CD14-positive monocyte (primary cell): Measurements from ENCODE around the gene MRPL36. TPM values are rescaled to one million over a fixed set of nuclear protein-coding genes. Genes with fewer than 3 reads are reported as not detected.

Experiments
- DNase-seq, 3 donors: peaks; one replicate each; pipeline ENCODE4 v3.0.0-alpha.2; 2011 to 2022
- H2AFZ ChIP-seq: 2 replicates; pipeline ENCODE4 v1.6.0; 2012; ENCODE audit warnings: mild to moderate bottlenecking, low read depth, low read length, inconsistent platforms; ENCODE audit not compliant: insufficient read depth, poor library complexity, severe bottlenecking
- H3K27ac ChIP-seq, 2 donors: 1 replicate in 1 of 2; 2 replicates in 1 of 2; pipeline ENCODE4 v1.5.1; 2012 to 2013; ENCODE audit warnings: low read length in 2 of 2, control low read depth in 1 of 2, inconsistent platforms in 1 of 2, low read depth in 1 of 2, mild to moderate bottlenecking in 1 of 2
- H3K27me3 ChIP-seq, 2 donors: one replicate each; pipeline versions ENCODE4 v1.6.0 to v1.6.1; 2011 to 2013; ENCODE audit warnings: low read length in 2 of 2; ENCODE audit not compliant: control insufficient read depth in 2 of 2, insufficient read depth in 2 of 2
- H3K36me3 ChIP-seq, 2 donors: replicated peaks in 1 of 2; 1 replicate in 1 of 2; 2 replicates in 1 of 2; pipeline versions ENCODE4 v1.5.1 to v1.6.1; 2012 to 2013; ENCODE audit warnings: low read length in 2 of 2, control low read depth in 1 of 2, inconsistent platforms in 1 of 2, mild to moderate bottlenecking in 1 of 2; ENCODE audit not compliant: insufficient read depth in 2 of 2, control insufficient read depth in 1 of 2
- H3K4me1 ChIP-seq, 2 donors: 1 replicate in 1 of 2; 2 replicates in 1 of 2; pipeline versions ENCODE4 v1.5.1 to v1.6.1; 2012 to 2013; ENCODE audit warnings: low read length in 2 of 2, control low read depth in 1 of 2, inconsistent platforms in 1 of 2, mild to moderate bottlenecking in 1 of 2, moderate library complexity in 1 of 2; ENCODE audit not compliant: insufficient read depth in 2 of 2, control insufficient read depth in 1 of 2
- H3K4me2 ChIP-seq: replicated peaks from 2 replicates; pipeline ENCODE3; 2012; ENCODE audit warnings: low read length, moderate library complexity, mild to moderate bottlenecking; ENCODE audit not compliant: poor library complexity, severe bottlenecking; ENCODE audit errors: extremely low read depth
- H3K4me3 ChIP-seq, 3 experiments: fragments of 200-600 bp in 1 of 3; sonication (generic) in 1 of 3; replicated peaks in 1 of 3; 1 replicate in 2 of 3; 2 replicates in 1 of 3; pipeline ENCODE4 v1.5.1; 2011 to 2013; ENCODE audit warnings: low read length in 3 of 3, mild to moderate bottlenecking in 3 of 3, control low read depth in 2 of 3, low read depth in 2 of 3, inconsistent platforms in 1 of 3, moderate library complexity in 1 of 3
- H3K79me2 ChIP-seq: 2 replicates; pipeline ENCODE4 v1.6.0; 2012; ENCODE audit warnings: mild to moderate bottlenecking, control low read depth, inconsistent platforms, low read length, moderate library complexity; ENCODE audit not compliant: insufficient read depth
- H3K9ac ChIP-seq: 2 replicates; pipeline ENCODE4 v1.6.0; 2017; ENCODE audit warnings: low read length, mild to moderate bottlenecking; ENCODE audit not compliant: insufficient read depth, poor library complexity, severe bottlenecking
- H3K9me3 ChIP-seq, 2 donors: replicated peaks in 1 of 2; 1 replicate in 1 of 2; 2 replicates in 1 of 2; pipeline versions ENCODE4 v1.5.1 to v1.6.1; 2012 to 2013; ENCODE audit warnings: low read length in 2 of 2, control low read depth in 1 of 2; ENCODE audit not compliant: control insufficient read depth in 1 of 2, insufficient read depth in 1 of 2
- H4K20me1 ChIP-seq: 2 replicates; pipeline ENCODE4 v1.6.0; 2012; ENCODE audit warnings: mild to moderate bottlenecking, low read length, control low read depth, moderate library complexity; ENCODE audit not compliant: insufficient read depth
- H3K27ac Mint-ChIP-seq, 7 donors: one replicate each; pipeline ENCODE4 v1.8.0; 2020; ENCODE audit warnings: mild to moderate bottlenecking in 7 of 7, mixed read lengths in 7 of 7, moderate library complexity in 6 of 7, inconsistent platforms in 2 of 7
- H3K27me3 Mint-ChIP-seq, 3 donors: one replicate each; pipeline ENCODE4 v1.8.0; 2021 to 2022; ENCODE audit warnings: low read depth in 3 of 3, mild to moderate bottlenecking in 3 of 3, mixed read lengths in 3 of 3, moderate library complexity in 3 of 3, inconsistent platforms in 1 of 3
- H3K36me3 Mint-ChIP-seq, 2 donors: one replicate each; pipeline ENCODE4 v1.8.0; 2020; ENCODE audit warnings: mixed read lengths in 2 of 2, inconsistent platforms in 1 of 2, mild to moderate bottlenecking in 1 of 2
- H3K4me1 Mint-ChIP-seq: one replicate; pipeline ENCODE4 v1.8.0; 2020; ENCODE audit warnings: mild to moderate bottlenecking, mixed read lengths
- H3K4me3 Mint-ChIP-seq, 2 donors: one replicate each; pipeline ENCODE4 v1.8.0; 2020; ENCODE audit warnings: mild to moderate bottlenecking in 2 of 2, mixed read lengths in 2 of 2, moderate library complexity in 1 of 2
- H3K9me3 Mint-ChIP-seq, 7 donors: one replicate each; pipeline ENCODE4 v1.8.0; 2020 to 2022; ENCODE audit warnings: mixed read lengths in 7 of 7, mild to moderate bottlenecking in 6 of 7, moderate library complexity in 6 of 7, inconsistent platforms in 2 of 7
- CTCF ChIP-seq: fragments of 200-600 bp; IDR thresholded peaks from one replicate; pipeline ENCODE4 v1.8.0; 2022; ENCODE audit warnings: antibody characterized with exemption, mild to moderate bottlenecking
- WGBS: methylation state at CpG from one replicate; pipeline ENCODE4 v1.1.5; 2013; ENCODE audit warnings: missing lambda C conversion rate; ENCODE audit not compliant: insufficient coverage; 5-methylcytosine and 5-hydroxymethylcytosine counted together
- intact Hi-C, 2 donors: fragments of 100-400 bp; cut with micrococcal nuclease; formaldehyde crosslinking; loops; one replicate each; pipeline versions ENCODE4 v1.15.0 to v1.15.1; 2023
- polyA plus RNA-seq, 3 donors: library from polyadenylated mRNA; depleted of rRNA in 1 of 3; unstranded in 2 of 3; stranded (reverse) in 1 of 3; fragments of 300-500 nt in 2 of 3; fragments of >200 nt in 1 of 3; fragmentation: Illumina TruSeq in 2 of 3; gene quantifications; 1 replicate in 2 of 3; 2 replicates in 1 of 3; pipeline ENCODE4 v1.2.3, GENCODE V29; 2012 to 2021

MRPL36 gene
- polyA plus RNA-seq, 3 donors: 17.9 to 81.7 (median 65.9) TPM

- Mint-ChIP-seq H3K4me3 (no peak overlapping the region), H3K9me3 (peaks cover 0 to 1% (median 0%) of the 10 kb centered on the region in 7 donors), H3K27ac (no peak overlapping the region), H3K36me3 (no peaks in the 10 kb centered on the region), H3K4me1 (no peaks in the 10 kb centered on the region), H3K27me3 (peaks cover 5 to 12% (median 5%) of the 10 kb centered on the region in 3 donors)
- no peak for DNase-seq
- Histone ChIP-seq H2AFZ (no peak overlapping the region), H3K79me2 (no peaks in the 10 kb centered on the region), H3K9me3 (no peaks in the 10 kb centered on the region), H3K9ac (no peak overlapping the region), H4K20me1 (no peaks in the 10 kb centered on the region), H3K36me3 (no peaks in the 10 kb centered on the region), H3K27ac (no peak overlapping the region), H3K4me1 (no peaks in the 10 kb centered on the region), H3K4me2 (no peak overlapping the region), H3K27me3 (peaks cover 0 to 3% of the 10 kb centered on the region in 2 donors), H3K4me3 (no peak overlapping the region)
- whole genome bisulfite sequencing: 82% methylated on average over 12 of the region's 20 CpGs
- intact Hi-C loops: no loop called here
- TF ChIP-seq CTCF: no peak
Measured at GRCh38 chr5:1779782-1780613, 19.6 kb downstream of the MRPL36 start.

GRCh38 chr5:1779021-1779680, 20.5 kb downstream of the MRPL36 start:
- Mint-ChIP-seq H3K4me1 (no peaks in the 10 kb centered on the region), H3K27me3 (peaks cover 3 to 13% (median 9%) of the 10 kb centered on the region in 3 donors), H3K9me3 (peaks cover 0 to 3% (median 0%) of the 10 kb centered on the region in 7 donors), H3K4me3 (no peak overlapping the region), H3K36me3 (no peaks in the 10 kb centered on the region), H3K27ac (no peak overlapping the region)
- H3K9ac ChIP-seq: no peak overlapping the region
- no peak for TF ChIP-seq CTCF
- H3K79me2 ChIP-seq: no peaks in the 10 kb centered on the region
- no peaks in the 10 kb centered on the region for H4K20me1 ChIP-seq
- intact Hi-C loops: no loop called here
- H3K4me3 ChIP-seq: no peak overlapping the region
- no peak overlapping the region for H3K4me2 ChIP-seq
- H2AFZ ChIP-seq: no peak overlapping the region
- H3K27ac ChIP-seq: no peak overlapping the region
- H3K4me1 ChIP-seq: no peaks in the 10 kb centered on the region
- H3K9me3 ChIP-seq: no peaks in the 10 kb centered on the region
- H3K27me3 ChIP-seq: peaks cover 0 to 3% of the 10 kb centered on the region in 2 donors
- 86% methylated on average over 27 of the region's 32 CpGs for WGBS
- DNase-seq: no peak
- H3K36me3 ChIP-seq: no peaks in the 10 kb centered on the region
